Epithelial cell of proximal tubule (primary cell): ENCODE data around the gene ULBP2. TPM values are rescaled to one million over a fixed set of nuclear protein-coding genes. Genes with fewer than 3 reads are reported as not detected.
A peak's percentile ranks its signal among the peaks of the same experiment; 100 is the strongest.

Experiments
- DNase-seq: peaks from one replicate; pipeline ENCODE4 v3.0.0-alpha.2; 2011; ENCODE audit warnings: low read depth
- H3K4me3 ChIP-seq: 2 replicates; pipeline ENCODE4 v1.5.1; 2011; ENCODE audit warnings: low read depth, mild to moderate bottlenecking, low read length
- total RNA-seq: library from RNA; depleted of rRNA; stranded (reverse); fragments of >200 nt; gene quantifications from 2 replicates; pipeline ENCODE4 v1.2.3, GENCODE V29; 2015
- TF ChIP-seq, protein P1 (sequence below): conservative IDR thresholded peaks from 2 replicates; pipeline ENCODE4 v1.5.1; 2012; ENCODE audit warnings: low read depth, mild to moderate bottlenecking, low read length

Gene ULBP2, protein sequence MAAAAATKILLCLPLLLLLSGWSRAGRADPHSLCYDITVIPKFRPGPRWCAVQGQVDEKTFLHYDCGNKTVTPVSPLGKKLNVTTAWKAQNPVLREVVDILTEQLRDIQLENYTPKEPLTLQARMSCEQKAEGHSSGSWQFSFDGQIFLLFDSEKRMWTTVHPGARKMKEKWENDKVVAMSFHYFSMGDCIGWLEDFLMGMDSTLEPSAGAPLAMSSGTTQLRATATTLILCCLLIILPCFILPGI
- 5.3 and 16.0 TPM in 2 replicates for total RNA-seq

DNA sequence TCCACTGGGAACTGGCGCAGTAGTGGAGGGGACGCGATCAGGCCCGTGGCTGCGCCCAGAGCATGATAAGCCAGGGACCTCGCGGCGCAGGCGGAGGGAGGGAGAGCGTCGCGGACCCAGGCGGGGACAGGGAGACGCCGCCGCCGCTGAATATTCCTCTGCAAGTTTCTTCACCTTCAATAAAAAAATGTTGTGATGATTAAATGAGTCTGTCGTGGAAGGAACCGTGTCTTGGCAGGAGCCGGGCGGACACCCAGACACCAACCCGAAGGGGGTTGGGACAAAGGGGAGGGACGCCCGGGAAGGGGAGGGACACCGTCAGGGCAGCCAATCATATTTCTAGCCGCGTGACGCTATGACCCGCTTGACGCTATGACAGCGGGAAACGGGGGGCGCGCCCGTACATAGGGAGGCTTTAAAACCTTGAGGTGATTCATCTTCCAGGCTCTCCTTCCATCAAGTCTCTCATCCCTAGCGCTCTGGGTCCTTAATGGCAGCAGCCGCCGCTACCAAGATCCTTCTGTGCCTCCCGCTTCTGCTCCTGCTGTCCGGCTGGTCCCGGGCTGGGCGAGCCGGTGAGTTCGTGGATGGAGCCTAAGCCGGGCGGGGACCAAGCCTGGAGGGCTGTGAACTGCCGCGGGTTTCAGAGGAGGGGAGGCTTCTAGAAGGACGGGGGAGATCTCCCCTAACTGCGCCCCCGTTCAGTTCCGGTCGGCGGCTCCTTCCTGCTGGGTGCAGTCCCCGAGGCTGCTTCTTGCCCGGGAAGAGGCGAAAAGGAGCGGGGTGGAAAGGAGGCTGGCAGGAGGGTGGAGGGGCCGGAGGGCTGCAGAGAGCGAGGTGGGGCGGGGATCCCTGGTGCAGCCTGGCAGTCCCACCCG is at the start of gene ULBP2:
ULBP2 (plus strand) TSS at position 432 of the 878 bp plus-strand sequence; CDS start at position 491, 59 bp downstream.
- DNase-seq: peak; percentile 41
- H3K4me3 ChIP-seq: peak within 1 kb of the TSS; percentile 70
- TF ChIP-seq, protein P1, sequence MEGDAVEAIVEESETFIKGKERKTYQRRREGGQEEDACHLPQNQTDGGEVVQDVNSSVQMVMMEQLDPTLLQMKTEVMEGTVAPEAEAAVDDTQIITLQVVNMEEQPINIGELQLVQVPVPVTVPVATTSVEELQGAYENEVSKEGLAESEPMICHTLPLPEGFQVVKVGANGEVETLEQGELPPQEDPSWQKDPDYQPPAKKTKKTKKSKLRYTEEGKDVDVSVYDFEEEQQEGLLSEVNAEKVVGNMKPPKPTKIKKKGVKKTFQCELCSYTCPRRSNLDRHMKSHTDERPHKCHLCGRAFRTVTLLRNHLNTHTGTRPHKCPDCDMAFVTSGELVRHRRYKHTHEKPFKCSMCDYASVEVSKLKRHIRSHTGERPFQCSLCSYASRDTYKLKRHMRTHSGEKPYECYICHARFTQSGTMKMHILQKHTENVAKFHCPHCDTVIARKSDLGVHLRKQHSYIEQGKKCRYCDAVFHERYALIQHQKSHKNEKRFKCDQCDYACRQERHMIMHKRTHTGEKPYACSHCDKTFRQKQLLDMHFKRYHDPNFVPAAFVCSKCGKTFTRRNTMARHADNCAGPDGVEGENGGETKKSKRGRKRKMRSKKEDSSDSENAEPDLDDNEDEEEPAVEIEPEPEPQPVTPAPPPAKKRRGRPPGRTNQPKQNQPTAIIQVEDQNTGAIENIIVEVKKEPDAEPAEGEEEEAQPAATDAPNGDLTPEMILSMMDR: no peak

DNA sequence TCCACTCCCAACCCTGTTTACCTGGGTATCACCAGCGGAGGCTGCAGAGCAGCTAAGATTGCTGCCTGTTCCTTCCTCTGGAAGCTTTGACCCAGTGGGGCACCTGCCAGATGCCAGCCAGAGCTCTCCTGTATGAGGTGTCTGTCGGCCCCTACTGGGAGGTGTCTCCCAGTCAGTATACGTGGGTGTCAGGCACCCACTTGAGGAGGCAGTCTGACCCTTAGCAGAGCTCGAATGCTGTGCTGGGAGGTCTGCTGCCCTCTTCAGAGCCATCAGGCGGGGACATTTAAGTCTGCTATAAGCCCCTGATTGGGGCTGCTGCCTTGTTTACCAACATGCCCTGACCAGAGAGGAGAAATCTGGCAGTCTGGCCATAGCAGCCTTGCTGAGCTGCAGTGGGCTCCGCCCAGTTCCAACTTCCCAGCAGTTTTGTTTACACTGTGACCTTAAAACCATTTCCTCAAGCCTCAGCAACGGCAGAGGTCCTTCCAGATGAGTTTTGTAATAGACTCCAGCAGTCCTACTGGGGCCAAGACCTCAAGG is 46.7 kb upstream of the ULBP2 start:
- no peak overlapping the region for H3K4me3 ChIP-seq
- TF ChIP-seq, protein P1: no peak
- DNase-seq: no peak

DNA sequence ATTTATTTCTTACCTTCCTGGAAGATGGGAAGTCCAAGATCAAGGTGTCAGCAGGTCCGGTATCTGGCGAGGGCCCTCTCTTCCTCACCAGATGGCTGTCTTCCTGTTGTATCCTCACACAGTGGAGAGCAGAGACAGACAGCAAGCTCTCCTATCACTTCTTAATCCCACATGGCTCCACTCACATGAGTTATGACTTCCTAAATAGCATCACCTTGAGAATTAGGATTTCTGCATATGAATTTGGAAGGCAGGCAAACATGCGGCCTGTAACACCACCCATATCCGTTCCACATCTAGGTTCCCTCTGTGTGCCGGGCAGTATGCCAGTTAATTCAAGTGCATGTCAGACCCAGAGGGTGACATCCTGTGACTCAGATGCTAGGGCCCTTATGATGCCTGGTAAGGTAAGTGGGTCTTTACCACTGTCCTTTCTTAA is 46.0 kb upstream of the ULBP2 start:
- no peak for DNase-seq
- H3K4me3 ChIP-seq: no peak overlapping the region
- TF ChIP-seq, protein P1: no peak

DNA sequence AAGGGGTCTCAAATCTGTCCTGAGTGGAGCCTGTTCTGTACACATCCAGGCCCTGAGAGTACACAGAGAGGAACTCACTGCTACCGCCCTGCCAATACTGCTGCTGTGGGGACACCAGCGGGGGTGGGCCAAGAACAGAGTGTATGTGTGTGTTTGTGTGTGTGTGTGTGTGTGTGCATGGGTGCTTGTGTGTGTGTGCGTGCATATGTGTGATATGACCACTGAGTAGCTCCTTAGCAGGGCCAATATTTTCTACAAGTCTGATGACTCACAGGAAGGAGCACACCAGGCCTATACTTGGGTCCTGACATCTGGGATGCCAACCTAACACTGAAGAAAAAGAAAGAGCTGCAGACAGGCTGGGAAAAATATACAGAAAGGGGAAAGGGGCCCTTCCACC is 45.3 kb upstream of the ULBP2 start:
- TF ChIP-seq, protein P1: no peak
- no peak overlapping the region for H3K4me3 ChIP-seq

DNA sequence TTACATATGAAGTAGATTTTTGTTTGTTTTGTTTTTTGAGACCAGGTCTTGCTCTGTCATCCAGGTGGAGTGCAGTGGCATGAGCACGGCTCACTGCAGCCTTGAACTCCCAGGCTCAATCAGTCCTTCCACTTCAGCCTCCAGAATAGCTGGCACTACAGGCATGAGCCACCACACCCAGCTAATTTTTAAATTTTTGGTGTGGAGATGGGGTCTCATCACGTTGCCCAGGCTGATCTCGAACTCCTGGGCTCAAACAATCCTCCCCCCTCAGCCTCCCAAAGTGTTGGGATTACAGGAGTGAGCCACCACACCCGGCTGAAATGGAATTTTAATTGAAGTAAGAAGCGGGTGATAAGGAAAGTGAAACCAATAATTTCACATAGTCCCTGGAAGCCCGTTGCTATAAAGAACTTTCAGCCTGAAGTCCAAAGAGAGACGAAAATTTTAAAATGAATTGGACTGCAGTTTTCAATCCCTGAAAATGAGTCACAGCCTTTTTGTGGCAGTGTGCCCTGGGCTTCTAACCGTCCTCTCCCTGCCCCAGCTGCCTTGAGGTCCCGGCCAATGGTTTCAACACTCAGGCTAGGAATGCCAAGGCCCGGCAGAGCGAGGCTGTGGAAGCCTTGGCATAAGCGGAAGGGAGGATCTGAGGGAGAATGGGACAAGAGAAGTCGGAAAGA is 44.7 kb upstream of the ULBP2 start:
- DNase-seq: peak; percentile 16
- TF ChIP-seq, protein P1: no peak
- no peak overlapping the region for H3K4me3 ChIP-seq

More for the DNA sequence above, 45.3 kb upstream of the ULBP2 start:
- no peak for DNase-seq

DNA sequence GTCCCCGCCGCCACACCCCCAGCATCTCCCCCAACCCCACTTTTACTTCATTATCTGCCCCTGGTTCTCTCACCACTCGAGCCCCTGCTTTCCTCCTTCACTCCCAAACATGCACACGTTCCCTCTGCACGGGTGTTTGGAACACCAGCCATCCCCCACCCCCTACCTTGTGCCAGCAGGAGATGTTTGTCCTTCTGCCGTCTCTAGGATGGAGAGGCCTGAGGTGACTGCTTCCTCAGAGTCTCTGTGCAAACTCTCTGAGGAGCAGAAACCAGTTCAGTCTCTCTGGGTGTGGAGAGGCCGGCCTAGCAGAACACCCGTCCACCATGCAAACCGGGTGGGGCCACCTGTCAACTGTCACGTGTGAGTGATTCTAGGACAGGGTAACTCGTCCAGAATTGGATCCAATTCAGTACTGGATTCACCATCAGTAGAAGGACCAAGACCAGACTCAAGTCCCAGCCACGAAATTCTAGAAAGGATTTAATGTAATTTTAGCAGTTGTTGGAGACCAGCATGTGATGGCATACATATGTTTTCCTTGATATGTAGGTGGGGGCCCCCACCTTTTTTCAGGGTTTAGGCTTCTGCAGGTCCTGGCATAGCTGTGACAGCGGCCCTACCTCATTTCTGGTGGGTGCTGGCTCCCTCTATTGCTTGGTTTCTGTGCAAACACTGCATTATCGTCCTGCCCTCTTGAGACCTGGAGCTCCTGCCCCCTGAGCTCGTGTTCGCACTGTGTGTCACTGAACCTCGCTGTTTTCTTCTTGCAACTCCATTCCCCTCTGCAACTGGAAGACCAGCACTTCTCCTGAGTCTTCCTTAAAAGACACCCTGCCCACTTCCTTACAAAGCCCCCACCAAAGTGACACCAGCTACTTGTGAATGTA is 43.7 kb upstream of the ULBP2 start, which contains the start of gene RAET1E:
RAET1E (minus strand) TSS at position 259 of the 890 bp plus-strand sequence. CDS start 7,212 bp downstream, outside the sequence.
- no peak within 1 kb of the TSS for H3K4me3 ChIP-seq
- no peak for DNase-seq
- TF ChIP-seq, protein P1: no peak
